ENCODE results near the gene GRB14.
"Not testable (repeated sequence)": the region's sequence is repeated elsewhere in the genome, so short reads cannot be mapped to it uniquely, and the experiment has no call there.

The GRB14 gene

GRCh38 chr2:164620873-164621763, at the start of gene GRB14:
GRB14 (minus strand) TSS chr2:164621482; CDS start chr2:164621309, 173 bp downstream.
- no peak for DNase-seq (ENCODE audit: low spot score)

- DNase-seq (ENCODE audit: low spot score) = no peak
These were observed 48.0 kb upstream of the GRB14 start for GRCh38 chr2:164669291-164669690.

- no peak for DNase-seq (ENCODE audit: low spot score)
These were observed 46.3 kb upstream of the GRB14 start for GRCh38 chr2:164667566-164667965.

GRCh38 chr2:164664070-164664469, 42.8 kb upstream of the GRB14 start:
- no peak for DNase-seq (ENCODE audit: low spot score)

GRCh38 chr2:164662868-164663631, 41.8 kb upstream of the GRB14 start:
- no peak for DNase-seq (ENCODE audit: low spot score)

GRCh38 chr2:164662066-164662465, 40.8 kb upstream of the GRB14 start:
- no peak for DNase-seq (ENCODE audit: low spot score)

GRCh38 chr2:164661349-164661748, 40.1 kb upstream of the GRB14 start:
- no peak for DNase-seq (ENCODE audit: low spot score)

GRCh38 chr2:164657129-164657528, 35.8 kb upstream of the GRB14 start:
- no peak for DNase-seq (ENCODE audit: low spot score)

- DNase-seq (ENCODE audit: low spot score) = no peak
These were observed 34.5 kb upstream of the GRB14 start for GRCh38 chr2:164655750-164656149.

- no peak for DNase-seq (ENCODE audit: low spot score)
These were observed 34.1 kb upstream of the GRB14 start for GRCh38 chr2:164655336-164655735.

- DNase-seq (ENCODE audit: low spot score) = no peak
These were observed 30.1 kb upstream of the GRB14 start for GRCh38 chr2:164651361-164651760.

- no peak for DNase-seq (ENCODE audit: low spot score)
These were observed 22.9 kb upstream of the GRB14 start for GRCh38 chr2:164644036-164644700.

- no peak for DNase-seq (ENCODE audit: low spot score)
These were observed 21.8 kb upstream of the GRB14 start for GRCh38 chr2:164642946-164643555.

- no peak for DNase-seq (ENCODE audit: low spot score)
These were observed 21.0 kb upstream of the GRB14 start for GRCh38 chr2:164642268-164642667.

GRCh38 chr2:164628319-164628718, 7.0 kb upstream of the GRB14 start:
- DNase-seq (ENCODE audit: low spot score) = not testable (repeated sequence)

GRCh38 chr2:164625378-164625971, 4.2 kb upstream of the GRB14 start:
- no peak for DNase-seq (ENCODE audit: low spot score)

GRCh38 chr2:164624316-164624715, 3.0 kb upstream of the GRB14 start:
- DNase-seq (ENCODE audit: low spot score) = no peak

- no peak for DNase-seq (ENCODE audit: low spot score)
These were observed 1.2 kb upstream of the GRB14 start for GRCh38 chr2:164622338-164623106.

GRCh38 chr2:164621764-164622105, 453 bp upstream of the GRB14 start:
- DNase-seq (ENCODE audit: low spot score) = no peak

- no peak for DNase-seq (ENCODE audit: low spot score)
These were observed 825 bp downstream of the GRB14 start for GRCh38 chr2:164620457-164620856.

- DNase-seq (ENCODE audit: low spot score) = no peak
These were observed 3.8 kb downstream of the GRB14 start for GRCh38 chr2:164617466-164617865.

Data from globus pallidus (tissue), 1 donor.